ENCODE results near the gene LST1.

DNA sequence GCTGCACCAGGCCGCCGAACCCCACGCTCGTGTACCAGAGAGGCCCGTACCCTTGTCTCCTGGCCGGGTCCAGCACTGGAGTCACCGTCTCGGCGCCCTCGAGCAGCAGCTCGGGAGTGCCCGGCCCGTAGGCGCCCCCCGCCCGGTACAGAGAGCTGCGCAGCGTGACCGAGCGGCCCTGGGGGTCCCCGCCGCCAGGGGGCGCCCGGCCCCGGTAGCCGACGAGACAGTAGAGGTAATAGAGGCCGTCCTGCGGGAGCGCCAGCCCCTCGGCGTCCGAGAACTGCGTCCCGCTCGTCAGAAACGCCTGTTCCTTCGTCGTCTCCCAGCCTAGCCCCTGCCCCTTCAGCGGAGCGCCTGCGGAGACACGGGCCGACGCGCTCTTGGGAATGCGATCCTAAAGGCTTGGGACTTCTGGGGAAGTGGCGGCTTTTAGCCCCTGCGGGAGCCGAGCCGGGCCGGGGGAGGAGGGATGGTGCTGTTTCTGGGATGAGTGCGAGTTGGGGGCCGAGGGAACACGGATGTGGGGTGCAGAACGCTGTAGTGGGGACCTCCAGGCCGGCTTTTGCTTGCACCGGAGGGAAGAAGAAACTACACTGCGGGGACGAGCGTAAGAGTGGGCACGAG lies 5.2 kb upstream of the LST1 start:
- no peak for TF ChIP-seq EGR1 (IDR thresholded peaks at IDR 0.05; ENCODE audit: low read depth)
- TF ChIP-seq CEBPB (IDR thresholded peaks at IDR 0.05; ENCODE audit: low read depth): no peak
- no peak for TF ChIP-seq ZNF274 (IDR thresholded peaks at IDR 0.05; ENCODE audit: low read depth, low read length)
- TF ChIP-seq POLR2AphosphoS5 (IDR thresholded peaks at IDR 0.05; ENCODE audit: low read depth, low read length): peak; percentile 80
- TF ChIP-seq, protein P1, sequence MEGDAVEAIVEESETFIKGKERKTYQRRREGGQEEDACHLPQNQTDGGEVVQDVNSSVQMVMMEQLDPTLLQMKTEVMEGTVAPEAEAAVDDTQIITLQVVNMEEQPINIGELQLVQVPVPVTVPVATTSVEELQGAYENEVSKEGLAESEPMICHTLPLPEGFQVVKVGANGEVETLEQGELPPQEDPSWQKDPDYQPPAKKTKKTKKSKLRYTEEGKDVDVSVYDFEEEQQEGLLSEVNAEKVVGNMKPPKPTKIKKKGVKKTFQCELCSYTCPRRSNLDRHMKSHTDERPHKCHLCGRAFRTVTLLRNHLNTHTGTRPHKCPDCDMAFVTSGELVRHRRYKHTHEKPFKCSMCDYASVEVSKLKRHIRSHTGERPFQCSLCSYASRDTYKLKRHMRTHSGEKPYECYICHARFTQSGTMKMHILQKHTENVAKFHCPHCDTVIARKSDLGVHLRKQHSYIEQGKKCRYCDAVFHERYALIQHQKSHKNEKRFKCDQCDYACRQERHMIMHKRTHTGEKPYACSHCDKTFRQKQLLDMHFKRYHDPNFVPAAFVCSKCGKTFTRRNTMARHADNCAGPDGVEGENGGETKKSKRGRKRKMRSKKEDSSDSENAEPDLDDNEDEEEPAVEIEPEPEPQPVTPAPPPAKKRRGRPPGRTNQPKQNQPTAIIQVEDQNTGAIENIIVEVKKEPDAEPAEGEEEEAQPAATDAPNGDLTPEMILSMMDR (IDR thresholded peaks at IDR 0.05 in 2 of 3, conservative IDR thresholded peaks at IDR 0.05 in 1 of 3; ENCODE audit: borderline replicate concordance in 1 of 3, insufficient read depth in 1 of 3, low read depth in 2 of 3, low read length in 2 of 3): peak; percentile 87 to 96 (median 88)

Measured in HCT116 (cell line).